Loucy (cell line): Measurements from ENCODE around the gene FAXDC2.

ENCODE experiments used
- H2AFZ ChIP-seq: fragments of 200-600 bp; sonication (generic); 2 replicates; pipeline ENCODE4 v1.6.0; 2016; ENCODE audit warnings: antibody characterized with exemption, mild to moderate bottlenecking, low read length, moderate library complexity
- H3F3A ChIP-seq: fragments of 200-600 bp; 2 replicates; pipeline ENCODE4 v1.6.0; 2016; ENCODE audit warnings: antibody characterized with exemption, low read depth, mild to moderate bottlenecking
- H3K27me3 ChIP-seq: fragments of 200-600 bp; sonication (generic); 2 replicates; pipeline ENCODE4 v1.6.1; 2014; ENCODE audit warnings: low read length, mild to moderate bottlenecking; ENCODE audit not compliant: insufficient read depth, poor library complexity, severe bottlenecking
- H3K36me3 ChIP-seq: fragments of 200-600 bp; sonication (generic); 2 replicates; pipeline ENCODE4 v1.6.1; 2016; ENCODE audit warnings: low read length; ENCODE audit not compliant: insufficient read depth
- H3K4me1 ChIP-seq: fragments of 200-600 bp; sonication (generic); 2 replicates; pipeline ENCODE4 v1.5.1; 2014; ENCODE audit warnings: low read length, mild to moderate bottlenecking; ENCODE audit not compliant: insufficient read depth, poor library complexity, severe bottlenecking
- H3K4me2 ChIP-seq: fragments of 200-600 bp; sonication (generic); 2 replicates; pipeline ENCODE4 v1.6.0; 2014; ENCODE audit warnings: antibody characterized with exemption, low read length, low read depth, mild to moderate bottlenecking; ENCODE audit not compliant: poor library complexity, severe bottlenecking
- H3K4me3 ChIP-seq: fragments of 200-600 bp; sonication (generic); 2 replicates; pipeline ENCODE4 v1.5.1; 2014; ENCODE audit warnings: low read length, mild to moderate bottlenecking, mixed read lengths; ENCODE audit not compliant: poor library complexity, severe bottlenecking
- H3K79me2 ChIP-seq: fragments of 200-600 bp; sonication (generic); 2 replicates; pipeline ENCODE4 v1.6.1; 2014; ENCODE audit warnings: low read length; ENCODE audit not compliant: insufficient read depth
- H3K9ac ChIP-seq: fragments of 200-600 bp; sonication (generic); 2 replicates; pipeline ENCODE4 v1.6.0; 2014; ENCODE audit warnings: mild to moderate bottlenecking, low read depth, low read length, moderate library complexity; ENCODE audit not compliant: poor library complexity, severe bottlenecking
- H3K9me2 ChIP-seq: fragments of 200-600 bp; sonication (generic); replicated peaks from 2 replicates; pipeline ENCODE4 v1.6.1; 2016; ENCODE audit warnings: low read depth, low read length, mixed read lengths
- H3K9me3 ChIP-seq: fragments of 200-600 bp; sonication (generic); 2 replicates; pipeline ENCODE4 v1.6.1; 2014; ENCODE audit warnings: mild to moderate bottlenecking, antibody characterized with exemption, low read length, low read depth; ENCODE audit not compliant: insufficient read depth
- H4K20me1 ChIP-seq: fragments of 200-600 bp; sonication (generic); 2 replicates; pipeline ENCODE4 v1.6.0; 2014; ENCODE audit warnings: antibody characterized with exemption, low read length, mild to moderate bottlenecking; ENCODE audit not compliant: insufficient read depth, poor library complexity, severe bottlenecking
- EZH2phosphoT487 ChIP-seq: fragments of 200-600 bp; IDR thresholded peaks from 2 replicates; pipeline ENCODE4 v1.6.1; 2018; ENCODE audit warnings: antibody characterized with exemption, mild to moderate bottlenecking, moderate library complexity, borderline replicate concordance
- TF ChIP-seq, protein P1 (sequence below): fragments of 200-600 bp; sonication (generic); conservative IDR thresholded peaks from 2 replicates; pipeline ENCODE4 v1.5.1; 2014; ENCODE audit warnings: mild to moderate bottlenecking, antibody characterized with exemption, low read length

Gene FAXDC2

DNA sequence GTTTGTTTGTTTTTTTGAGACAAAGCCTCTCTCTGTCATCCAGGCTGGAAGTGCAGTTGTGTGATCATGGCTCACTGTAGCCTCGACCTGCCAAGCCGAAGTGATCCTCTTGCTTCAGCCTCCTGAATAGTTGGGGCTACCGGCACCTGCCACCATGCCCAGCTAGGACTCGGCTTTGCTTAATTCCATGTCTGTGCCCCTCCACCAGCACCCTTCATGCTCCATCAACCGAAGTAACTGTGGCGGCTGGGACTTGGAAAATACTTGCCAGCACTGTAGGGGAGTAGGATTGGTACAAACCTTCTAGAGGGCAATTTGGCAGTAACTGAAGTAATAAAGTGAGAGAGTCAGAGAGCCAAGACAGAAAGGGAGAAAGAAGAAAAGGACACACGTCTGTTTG lies 19.0 kb downstream of the FAXDC2 start:
- Histone ChIP-seq H3K79me2 (no peaks in the 10 kb centered on the region), H3K9me3 (no peaks in the 10 kb centered on the region), H3K4me3 (no peak overlapping the region), H3K9me2 (no peaks in the 10 kb centered on the region), H4K20me1 (no peaks in the 10 kb centered on the region), H3K9ac (no peak overlapping the region), H3K4me1 (no peaks in the 10 kb centered on the region), H3K36me3 (no peaks in the 10 kb centered on the region), H3K27me3 (no peaks in the 10 kb centered on the region), H3F3A (no peaks in the 10 kb centered on the region), H3K4me2 (no peak overlapping the region), H2AFZ (no peak overlapping the region)
- TF ChIP-seq, protein P1, sequence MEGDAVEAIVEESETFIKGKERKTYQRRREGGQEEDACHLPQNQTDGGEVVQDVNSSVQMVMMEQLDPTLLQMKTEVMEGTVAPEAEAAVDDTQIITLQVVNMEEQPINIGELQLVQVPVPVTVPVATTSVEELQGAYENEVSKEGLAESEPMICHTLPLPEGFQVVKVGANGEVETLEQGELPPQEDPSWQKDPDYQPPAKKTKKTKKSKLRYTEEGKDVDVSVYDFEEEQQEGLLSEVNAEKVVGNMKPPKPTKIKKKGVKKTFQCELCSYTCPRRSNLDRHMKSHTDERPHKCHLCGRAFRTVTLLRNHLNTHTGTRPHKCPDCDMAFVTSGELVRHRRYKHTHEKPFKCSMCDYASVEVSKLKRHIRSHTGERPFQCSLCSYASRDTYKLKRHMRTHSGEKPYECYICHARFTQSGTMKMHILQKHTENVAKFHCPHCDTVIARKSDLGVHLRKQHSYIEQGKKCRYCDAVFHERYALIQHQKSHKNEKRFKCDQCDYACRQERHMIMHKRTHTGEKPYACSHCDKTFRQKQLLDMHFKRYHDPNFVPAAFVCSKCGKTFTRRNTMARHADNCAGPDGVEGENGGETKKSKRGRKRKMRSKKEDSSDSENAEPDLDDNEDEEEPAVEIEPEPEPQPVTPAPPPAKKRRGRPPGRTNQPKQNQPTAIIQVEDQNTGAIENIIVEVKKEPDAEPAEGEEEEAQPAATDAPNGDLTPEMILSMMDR: no peak
- TF ChIP-seq EZH2phosphoT487: no peak

GRCh38 chr5:154830596-154830995 lies 19.8 kb downstream of the FAXDC2 start:
- no peaks in the 10 kb centered on the region for H4K20me1 ChIP-seq
- no peak overlapping the region for H3K4me2 ChIP-seq
- no peak for TF ChIP-seq EZH2phosphoT487
- TF ChIP-seq, protein P1: no peak
- H3K36me3 ChIP-seq: no peaks in the 10 kb centered on the region
- H3K4me1 ChIP-seq: no peaks in the 10 kb centered on the region
- no peaks in the 10 kb centered on the region for H3K27me3 ChIP-seq
- no peak overlapping the region for H3K4me3 ChIP-seq
- no peaks in the 10 kb centered on the region for H3F3A ChIP-seq
- H2AFZ ChIP-seq: no peak overlapping the region
- no peaks in the 10 kb centered on the region for H3K79me2 ChIP-seq
- no peaks in the 10 kb centered on the region for H3K9me2 ChIP-seq
- H3K9ac ChIP-seq: no peak overlapping the region
- no peaks in the 10 kb centered on the region for H3K9me3 ChIP-seq

DNA sequence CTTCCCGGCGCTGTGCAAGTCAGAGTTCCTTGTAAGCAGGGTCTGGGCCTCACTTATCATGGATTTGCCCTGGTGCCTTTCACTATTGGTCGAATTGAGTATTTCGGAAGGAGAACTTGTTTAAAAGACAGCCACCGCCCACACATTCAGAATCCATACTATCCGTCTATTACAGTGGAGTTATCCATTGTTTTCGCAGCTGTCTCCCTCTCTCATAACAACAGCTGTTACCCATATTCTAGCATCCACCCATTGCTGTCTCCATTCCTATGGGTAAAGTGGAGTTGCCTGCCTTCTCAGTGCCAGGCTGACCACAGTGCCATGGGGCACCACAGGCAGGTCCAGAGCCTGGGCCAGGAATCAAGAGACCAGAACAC lies 20.2 kb downstream of the FAXDC2 start:
- Histone ChIP-seq H3K9ac (no peak overlapping the region), H3K4me1 (no peaks in the 10 kb centered on the region), H3K4me2 (no peak overlapping the region)

More for the DNA sequence above, 20.2 kb downstream of the FAXDC2 start:
- Histone ChIP-seq H3K4me3 (no peak overlapping the region), H4K20me1 (no peaks in the 10 kb centered on the region), H3K9me3 (no peaks in the 10 kb centered on the region), H3K9me2 (no peaks in the 10 kb centered on the region), H3K79me2 (no peaks in the 10 kb centered on the region), H3K27me3 (no peaks in the 10 kb centered on the region), H3F3A (no peaks in the 10 kb centered on the region), H2AFZ (no peak overlapping the region), H3K36me3 (no peaks in the 10 kb centered on the region)
- TF ChIP-seq, protein P1: no peak
- no peak for TF ChIP-seq EZH2phosphoT487
